OCI-LY1 (cell line): Measurements from ENCODE around the gene SEPTIN8.

Experiments
- H2AFZ ChIP-seq: fragments of 200-600 bp; sonication (generic), shearing (Covaris generic); 2 replicates; pipeline ENCODE4 v1.6.0; 2014; ENCODE audit warnings: antibody characterized with exemption, mild to moderate bottlenecking, low read length
- H3F3A ChIP-seq: fragments of 200-600 bp; sonication (generic), shearing (Covaris generic); 2 replicates; pipeline ENCODE4 v1.6.0; 2014; ENCODE audit warnings: mild to moderate bottlenecking, antibody characterized with exemption, low read length, moderate library complexity; ENCODE audit not compliant: insufficient read depth
- H3K27ac ChIP-seq: fragments of 200-600 bp; sonication (generic); 2 replicates; pipeline ENCODE4 v1.5.1; 2014; ENCODE audit warnings: low read length, mixed run types, mild to moderate bottlenecking, low read depth; ENCODE audit not compliant: poor library complexity, severe bottlenecking
- H3K27me3 ChIP-seq: fragments of 200-600 bp; sonication (generic); 2 replicates; pipeline ENCODE4 v1.6.0; 2014; ENCODE audit warnings: antibody characterized with exemption, mild to moderate bottlenecking, low read length, moderate library complexity; ENCODE audit not compliant: insufficient read depth
- H3K36me3 ChIP-seq: fragments of 200-600 bp; sonication (generic); 2 replicates; pipeline ENCODE4 v1.6.1; 2014; ENCODE audit warnings: mild to moderate bottlenecking, antibody characterized with exemption, low read length, moderate library complexity, mixed read lengths; ENCODE audit not compliant: insufficient read depth
- H3K4me1 ChIP-seq: fragments of 200-600 bp; sonication (generic); 2 replicates; pipeline ENCODE4 v1.5.1; 2014; ENCODE audit warnings: mild to moderate bottlenecking, low read length, moderate library complexity; ENCODE audit not compliant: insufficient read depth, severe bottlenecking
- H3K4me2 ChIP-seq: fragments of 200-600 bp; sonication (generic), shearing (Covaris generic); 2 replicates; pipeline ENCODE4 v1.6.1; 2014; ENCODE audit warnings: low read length
- H3K4me3 ChIP-seq: fragments of 200-600 bp; sonication (generic); 2 replicates; pipeline ENCODE4 v1.5.1; 2014; ENCODE audit warnings: low read length, low read depth, mild to moderate bottlenecking, mixed read lengths; ENCODE audit not compliant: poor library complexity, severe bottlenecking
- H3K79me2 ChIP-seq: fragments of 200-600 bp; shearing (Covaris generic); 2 replicates; pipeline ENCODE4 v1.6.1; 2016; ENCODE audit warnings: mixed run types, low read length, mixed read lengths; ENCODE audit not compliant: insufficient read depth
- H3K9ac ChIP-seq: fragments of 200-600 bp; sonication (generic), shearing (Covaris generic); 2 replicates; pipeline ENCODE4 v1.6.1; 2014; ENCODE audit warnings: mild to moderate bottlenecking, low read length, mixed read lengths
- H3K9me2 ChIP-seq: fragments of 200-600 bp; sonication (generic), shearing (Covaris generic); 2 replicates; pipeline ENCODE4 v1.6.1; 2014; ENCODE audit warnings: low read depth, mild to moderate bottlenecking, low read length, mixed read lengths
- H3K9me3 ChIP-seq: fragments of 200-600 bp; shearing (Covaris generic); 2 replicates; pipeline ENCODE4 v1.6.1; 2014; ENCODE audit warnings: low read length, mixed read lengths
- H4K20me1 ChIP-seq: fragments of 200-600 bp; sonication (generic), shearing (Covaris generic); 2 replicates; pipeline ENCODE4 v1.6.0; 2016; ENCODE audit warnings: mild to moderate bottlenecking, low read length; ENCODE audit not compliant: insufficient read depth
- CTCF ChIP-seq: fragments of 200-600 bp; sonication (generic), shearing (Covaris generic); IDR thresholded peaks from 2 replicates; pipeline ENCODE4 v1.5.1; 2017; ENCODE audit warnings: mild to moderate bottlenecking, antibody characterized with exemption, low read length, moderate library complexity, mixed read lengths
- EZH2 ChIP-seq: fragments of 200-600 bp; sonication (generic), shearing (Covaris generic); IDR thresholded peaks from 2 replicates; pipeline ENCODE4 v1.8.0; 2017; ENCODE audit warnings: borderline replicate concordance, mixed run types, mild to moderate bottlenecking, antibody characterized with exemption, low read length, moderate library complexity, mixed read lengths

SEPTIN8 gene

GRCh38 chr5:132822650-132823480 is 45.8 kb upstream of the SEPTIN8 start:
- no peaks in the 10 kb centered on the region for H3K79me2 ChIP-seq
- no peak overlapping the region for H3K27ac ChIP-seq
- peaks cover 8% of the 10 kb centered on the region for H3K4me1 ChIP-seq
- H3K27me3 ChIP-seq, result 0 out of 2 replicates have a peak, but pooled peaks cover 7% of the 10 kb centered on the region
- no peak for TF ChIP-seq CTCF
- no peak for TF ChIP-seq EZH2
- no peaks in the 10 kb centered on the region for H3K9me3 ChIP-seq
- no peak overlapping the region for H2AFZ ChIP-seq
- no peaks in the 10 kb centered on the region for H3F3A ChIP-seq
- H3K9ac ChIP-seq, result no peak overlapping the region
- H3K4me2 ChIP-seq, result no peak overlapping the region
- no peaks in the 10 kb centered on the region for H3K36me3 ChIP-seq
- H3K4me3 ChIP-seq, result no peak overlapping the region
- no peaks in the 10 kb centered on the region for H4K20me1 ChIP-seq
- H3K9me2 ChIP-seq, result no peaks in the 10 kb centered on the region

GRCh38 chr5:132821791-132822190 is 44.8 kb upstream of the SEPTIN8 start:
- H3K4me3 ChIP-seq, result no peak overlapping the region
- H3K27me3 ChIP-seq, result 0 out of 2 replicates have a peak, but pooled peaks cover 7% of the 10 kb centered on the region
- no peak overlapping the region for H3K9ac ChIP-seq
- peaks cover 8% of the 10 kb centered on the region for H3K4me1 ChIP-seq
- no peaks in the 10 kb centered on the region for H3K79me2 ChIP-seq
- no peaks in the 10 kb centered on the region for H3F3A ChIP-seq
- no peak for TF ChIP-seq EZH2
- no peaks in the 10 kb centered on the region for H3K9me2 ChIP-seq
- H3K27ac ChIP-seq, result no peak overlapping the region
- H3K36me3 ChIP-seq, result no peaks in the 10 kb centered on the region
- no peaks in the 10 kb centered on the region for H4K20me1 ChIP-seq
- H3K9me3 ChIP-seq, result no peaks in the 10 kb centered on the region
- no peak overlapping the region for H3K4me2 ChIP-seq
- no peak overlapping the region for H2AFZ ChIP-seq

DNA sequence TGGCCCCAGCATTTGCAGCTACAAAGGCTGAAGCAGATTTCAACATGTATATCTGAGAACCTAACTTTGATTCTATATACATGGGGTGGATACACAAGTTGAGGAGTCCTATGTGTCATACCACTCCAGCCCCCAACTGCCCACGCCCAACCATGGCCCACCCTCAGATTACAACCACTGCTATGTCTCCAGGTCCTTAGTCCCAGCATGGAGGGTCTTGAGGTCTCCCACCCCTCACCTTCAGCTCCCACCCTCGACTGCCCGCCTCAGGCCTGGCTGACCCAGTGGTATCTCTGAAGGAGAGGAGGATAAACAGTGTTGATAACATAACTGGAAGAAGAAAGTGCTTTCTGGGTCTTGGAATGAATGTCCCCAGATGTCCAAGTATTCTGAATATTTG is 44.3 kb upstream of the SEPTIN8 start:
- Histone ChIP-seq H2AFZ (no peak overlapping the region), H3K4me2 (no peak overlapping the region)

More for the DNA sequence above, 44.3 kb upstream of the SEPTIN8 start:
- Histone ChIP-seq H3K4me1 (peaks cover 8% of the 10 kb centered on the region), H3K79me2 (no peaks in the 10 kb centered on the region), H4K20me1 (no peaks in the 10 kb centered on the region), H3K9ac (no peak overlapping the region), H3K4me3 (no peak overlapping the region), H3K9me2 (no peaks in the 10 kb centered on the region), H3K27me3 (0 out of 2 replicates have a peak, but pooled peaks cover 7% of the 10 kb centered on the region), H3F3A (no peaks in the 10 kb centered on the region), H3K36me3 (no peaks in the 10 kb centered on the region), H3K27ac (no peak overlapping the region), H3K9me3 (no peaks in the 10 kb centered on the region)
- TF ChIP-seq EZH2 (no peak), CTCF (no peak)
